ENCODE data around the gene KRT33A. TPM values are rescaled to one million over a fixed set of nuclear protein-coding genes. Genes with fewer than 3 reads are reported as not detected.

Gene KRT33A
- total RNA-seq, 1 experiment from 2014 or later = not detected

- Histone ChIP-seq H3T11ph (ENCODE audit: low read length) (no peak overlapping the region), H3K56ac (ENCODE audit: insufficient read length, low read depth, low read length) (no peak overlapping the region), H3K4me2 (ENCODE audit: insufficient read depth, insufficient read length, low read length) (no peak overlapping the region), H3K79me2 (ENCODE audit: insufficient read depth, low read length) (no peaks in the 10 kb centered on the region), H3K4me1 (ENCODE audit: insufficient read depth, low read length) (no peaks in the 10 kb centered on the region), H3K27me3 (ENCODE audit: insufficient read depth, low read length) (no peaks in the 10 kb centered on the region), H3K9me3 (ENCODE audit: control insufficient read depth, low read depth, low read length) (no peaks in the 10 kb centered on the region), H3K79me1 (ENCODE audit: insufficient read depth, low read depth, low read length, poor library complexity, severe bottlenecking) (no peaks in the 10 kb centered on the region), H3K4ac (ENCODE audit: low read depth, low read length) (no peak overlapping the region), H2BK12ac (ENCODE audit: insufficient read length, low read depth, low read length) (no peak overlapping the region), H4K5ac (ENCODE audit: insufficient read length, low read depth, low read length) (no peak overlapping the region), H4K91ac (ENCODE audit: insufficient read length, low read depth, low read length) (no peak overlapping the region), H3K23me2 (ENCODE audit: insufficient read length, low read depth, low read length, poor library complexity, severe bottlenecking) (no peaks in the 10 kb centered on the region), H2BK120ac (ENCODE audit: low read depth, low read length, poor library complexity, severe bottlenecking) (no peak overlapping the region), H2BK5ac (ENCODE audit: insufficient read length, low read length) (no peak overlapping the region), H2BK20ac (ENCODE audit: low read depth, low read length, poor library complexity, severe bottlenecking) (no peak overlapping the region), H3K27ac (ENCODE audit: insufficient read length, low read depth, low read length) (no peak overlapping the region), H4K20me1 (ENCODE audit: control insufficient read depth, insufficient read depth, insufficient read length) (no peaks in the 10 kb centered on the region), H3K18ac (ENCODE audit: insufficient read length, low read depth, low read length) (no peak overlapping the region), H4K8ac (replicated peaks; ENCODE audit: insufficient read length, low read depth, low read length) (no peak overlapping the region), H2BK15ac (ENCODE audit: low read depth, low read length) (no peak overlapping the region), H3K9ac (ENCODE audit: extremely low read depth, insufficient read length, low read length) (no peak overlapping the region), H2AFZ (ENCODE audit: low read length) (no peak overlapping the region), H3K14ac (ENCODE audit: insufficient read depth, low read length) (no peak overlapping the region), H3K23ac (ENCODE audit: insufficient read length, low read depth, low read length) (no peak overlapping the region), H2AK5ac (ENCODE audit: insufficient read length, low read length) (no peak overlapping the region)
- no peaks in the 10 kb centered on the region for H3K36me3 Mint-ChIP-seq (ENCODE audit: insufficient read depth in 1 of 3, low read depth in 3 of 3)
- no CpG with 5 or more reads among the region's 1 CpG for WGBS (ENCODE audit: extremely low coverage, insufficient read length, low lambda C conversion rate)
- H3K4me3 Mint-ChIP-seq = no peak overlapping the region
- no peak overlapping the region for H3K27ac Mint-ChIP-seq
- DNase-seq = no peak
- no peaks in the 10 kb centered on the region; the same call in 1 of the 2 replicates for H3K27me3 Mint-ChIP-seq (ENCODE audit: low read depth)
- peaks cover 0 to 10% of the 10 kb centered on the region in 2 experiments; a peak in 1 of 4 replicates for H3K4me1 Mint-ChIP-seq
- TF ChIP-seq CTCF (conservative IDR thresholded peaks at IDR 0.05) = no peak
- peaks cover 0 to 2% of the 10 kb centered on the region in 2 experiments; a peak in 2 of 5 replicates for H3K9me3 Mint-ChIP-seq
Measured at GRCh38 chr17:41296846-41297245, 53.8 kb downstream of the KRT33A start.

Other genes starting within 250 kb of the KRT33A start
- gene KRTAP4-16, start 248.6 kb downstream of the KRT33A start, total RNA-seq (2021) = not detected in 2 replicates
- gene KRTAP4-9, start 245.4 kb downstream of the KRT33A start, total RNA-seq (2021) = not detected in 2 replicates
- gene KRTAP4-11, start 232.5 kb downstream of the KRT33A start, total RNA-seq (2021) = not detected in 2 replicates
- gene KRTAP4-12, start 226.6 kb downstream of the KRT33A start, total RNA-seq (2021) = not detected in 2 replicates
- gene KRTAP4-6, start 210.3 kb downstream of the KRT33A start, total RNA-seq (2021) = not detected in 2 replicates
- gene KRTAP4-5, start 201.0 kb downstream of the KRT33A start, total RNA-seq (2021) = not detected in 2 replicates
- gene KRTAP4-4, start 190.1 kb downstream of the KRT33A start, total RNA-seq (2021) = not detected in 2 replicates
- gene KRTAP4-3, start 182.6 kb downstream of the KRT33A start, total RNA-seq (2021) = not detected in 2 replicates
- not detected in 2 replicates for gene KRTAP4-2, start 172.6 kb downstream of the KRT33A start, total RNA-seq (2021)
- not detected in 2 replicates for gene KRTAP4-1, start 165.9 kb downstream of the KRT33A start, total RNA-seq (2021)
- not detected in 2 replicates for gene KRTAP9-1, start 160.9 kb downstream of the KRT33A start, total RNA-seq (2021)
- gene KRTAP9-2, start 124.2 kb downstream of the KRT33A start, total RNA-seq (2021) = not detected in 2 replicates
- not detected in 2 replicates for gene KRTAP9-3, start 118.4 kb downstream of the KRT33A start, total RNA-seq (2021)
- gene KRTAP9-8, start 112.8 kb downstream of the KRT33A start, total RNA-seq (2021) = not detected in 2 replicates
- gene KRTAP9-4, start 101.1 kb downstream of the KRT33A start, total RNA-seq (2021) = not detected in 2 replicates
- gene KRTAP9-9, start 95.4 kb downstream of the KRT33A start, total RNA-seq (2021) = not detected in 2 replicates
- not detected in 2 replicates for gene KRTAP9-6, start 85.5 kb downstream of the KRT33A start, total RNA-seq (2021)
- not detected in 2 replicates for gene KRTAP9-7, start 75.1 kb downstream of the KRT33A start, total RNA-seq (2021)
- not detected in 2 replicates for gene KRTAP29-1, start 48.0 kb downstream of the KRT33A start, total RNA-seq (2021)
- gene KRTAP16-1, start 41.5 kb downstream of the KRT33A start, total RNA-seq (2021) = not detected in 2 replicates
- not detected in 2 replicates for gene KRTAP17-1, start 35.1 kb downstream of the KRT33A start, total RNA-seq (2021)
- not detected in 2 replicates for gene KRT33B, start 19.0 kb upstream of the KRT33A start, total RNA-seq (2021)
- gene KRT34, start 31.5 kb upstream of the KRT33A start, total RNA-seq (2021) = not detected in 2 replicates
- gene KRT31, start 46.8 kb upstream of the KRT33A start, total RNA-seq (2021) = not detected in 2 replicates
- gene KRT37, start 73.8 kb upstream of the KRT33A start, total RNA-seq (2021) = not detected in 2 replicates
- not detected in 2 replicates for gene KRT38, start 90.2 kb upstream of the KRT33A start, total RNA-seq (2021)
- gene KRT32, start 116.6 kb upstream of the KRT33A start, total RNA-seq (2021) = not detected in 2 replicates
- not detected in 2 replicates for gene KRT35, start 130.3 kb upstream of the KRT33A start, total RNA-seq (2021)
- not detected in 2 replicates for gene KRT36, start 139.1 kb upstream of the KRT33A start, total RNA-seq (2021)
- gene KRT13, start 154.8 kb upstream of the KRT33A start, total RNA-seq (2021) = not detected in 2 replicates
- gene KRT15, start 168.1 kb upstream of the KRT33A start, total RNA-seq (2021) = 0.35 and 0.87 TPM in 2 replicates
- 134 and 143 TPM in 2 replicates for gene KRT19, start 177.5 kb upstream of the KRT33A start, total RNA-seq (2021)
- not detected in 2 replicates for gene KRT9, start 221.2 kb upstream of the KRT33A start, total RNA-seq (2021)
- gene KRT14, start 236.1 kb upstream of the KRT33A start, total RNA-seq (2021) = not detected in 2 replicates